PC-3 (cell line): ENCODE results near the gene CBFA2T2. TPM values are rescaled to one million over a fixed set of nuclear protein-coding genes. Genes with fewer than 3 reads are reported as not detected.

Source experiments
- ATAC-seq: fragments of 200-7000 bp; cut with Tn5 transposase; 2 replicates; pipeline ENCODE4 v1.9.1; 2020; ENCODE audit warnings: mild to moderate bottlenecking, moderate library complexity
- BruUV-seq: library from RNA; stranded (reverse); fragments of 400-500 nt; replicated peaks from 2 replicates; lab custom pipeline; 2021; lab: Mats Ljungman, UMichigan
- CTCF ChIA-PET: fragments of 300-600 bp; sonication (Branson Sonifier 250); formaldehyde crosslinking; loops from one replicate; lab custom pipeline; 2022; ENCODE audit warnings: antibody characterized with exemption; lab: Charles Lee
- POLR2A ChIA-PET: fragments of 300-600 bp; sonication (Branson Sonifier 250); formaldehyde crosslinking; loops from one replicate; lab custom pipeline; 2022; ENCODE audit warnings: antibody characterized with exemption; ENCODE audit not compliant: unreplicated experiment; lab: Charles Lee
- DNase-seq: peaks from one replicate; pipeline ENCODE4 v3.0.0-alpha.2; 2015
- H2AFZ ChIP-seq: fragments of 300-600 bp; sonication (generic); 2 replicates; pipeline ENCODE4 v1.6.0; 2016; ENCODE audit warnings: antibody characterized with exemption, low read length
- H3F3A ChIP-seq: fragments of 300-600 bp; sonication (generic); one replicate; pipeline ENCODE4 v1.6.0; 2017; ENCODE audit warnings: antibody characterized with exemption, low read length, control low read depth, mild to moderate bottlenecking; ENCODE audit not compliant: unreplicated experiment
- H3K27ac ChIP-seq: fragments of 300-600 bp; sonication (generic); 2 replicates; pipeline ENCODE4 v1.5.1; 2016; ENCODE audit warnings: mild to moderate bottlenecking, low read length
- H3K27me3 ChIP-seq: fragments of 300-600 bp; sonication (generic); 2 replicates; pipeline ENCODE4 v1.6.1; 2016; ENCODE audit warnings: low read length, mixed read lengths
- H3K36me3 ChIP-seq: fragments of 300-600 bp; sonication (generic); 2 replicates; pipeline ENCODE4 v1.6.1; 2016; ENCODE audit warnings: low read depth, mixed run types, low read length, mixed read lengths
- H3K4me1 ChIP-seq: fragments of 300-600 bp; sonication (generic); 2 replicates; pipeline ENCODE4 v1.5.1; 2016; ENCODE audit warnings: low read length; ENCODE audit not compliant: insufficient read depth
- H3K4me2 ChIP-seq: fragments of 300-600 bp; sonication (generic); 2 replicates; pipeline ENCODE4 v1.6.0; 2016; ENCODE audit warnings: low read length
- H3K4me3 ChIP-seq: fragments of 300-600 bp; sonication (generic); 2 replicates; pipeline ENCODE4 v1.5.1; 2016; ENCODE audit warnings: mild to moderate bottlenecking, low read length, mixed read lengths
- H3K79me2 ChIP-seq: fragments of 300-600 bp; sonication (generic); 2 replicates; pipeline ENCODE4 v1.6.1; 2017; ENCODE audit warnings: low read length, mixed read lengths
- H3K9ac ChIP-seq: fragments of 300-600 bp; sonication (generic); 2 replicates; pipeline ENCODE4 v1.6.0; 2016; ENCODE audit warnings: mild to moderate bottlenecking, low read length
- H3K9me2 ChIP-seq: fragments of 300-600 bp; sonication (generic); replicated peaks from 2 replicates; pipeline ENCODE4 v1.6.1; 2016; ENCODE audit warnings: mixed run types, low read length, mixed read lengths
- H3K9me3 ChIP-seq: fragments of 300-600 bp; sonication (generic); 2 replicates; pipeline ENCODE4 v1.6.1; 2016; ENCODE audit warnings: low read length, mixed read lengths
- H4K20me1 ChIP-seq: fragments of 300-600 bp; sonication (generic); 2 replicates; pipeline ENCODE4 v1.6.1; 2016; ENCODE audit warnings: low read length, mixed read lengths
- CTCF ChIP-seq: fragments of 300-600 bp; sonication (generic); conservative IDR thresholded peaks from 2 replicates; pipeline ENCODE4 v1.5.1; 2017; ENCODE audit warnings: antibody characterized with exemption, low read depth, mild to moderate bottlenecking, low read length
- EZH2 ChIP-seq: fragments of 300-600 bp; sonication (generic); IDR thresholded peaks from one replicate; pipeline ENCODE4 v1.6.1; 2017; ENCODE audit warnings: antibody characterized with exemption, mild to moderate bottlenecking, low read length; ENCODE audit not compliant: unreplicated experiment
- EZH2phosphoT487 ChIP-seq: fragments of 300-600 bp; sonication (generic); IDR thresholded peaks from 2 replicates; pipeline ENCODE4 v1.6.1; 2018; ENCODE audit warnings: mild to moderate bottlenecking, antibody characterized with exemption, low read length, borderline replicate concordance
- intact Hi-C: fragments of 100-400 bp; cut with micrococcal nuclease; formaldehyde crosslinking; loops from 2 replicates; pipeline ENCODE4 v1.9.0; 2023
- total RNA-seq: library from RNA; depleted of rRNA; stranded (reverse); fragments of >200 nt; gene quantifications from 2 replicates; pipeline ENCODE4 v1.2.3, GENCODE V29; 2014

Gene CBFA2T2
- total RNA-seq, 1 experiment from 2014 or later: 9.7 TPM

GRCh38 chr20:33674294-33675135 is 184.6 kb downstream of the CBFA2T2 start, which contains the start of gene NECAB3:
NECAB3 (minus strand) TSS chr20:33674428; CDS start chr20:33674352, 76 bp downstream.
- TF ChIP-seq CTCF (no peak), EZH2phosphoT487 (no peak), EZH2 (no peak)
- H3K79me2 ChIP-seq: peaks cover 25% of the 10 kb centered on the region
- no peaks in the 10 kb centered on the region for H3K27me3 ChIP-seq
- H3K36me3 ChIP-seq: peaks cover 8% of the 10 kb centered on the region
- DNase-seq (peak; percentile 83), ATAC-seq (peak; percentile 86)
- H2AFZ ChIP-seq: peak within 1 kb of the TSS; percentile 84
- peak within 1 kb of the TSS; percentile 85 for H3K9ac ChIP-seq
- BruUV-seq: TSS peak; percentile 83
- peaks cover 21% of the 10 kb centered on the region for H3K4me1 ChIP-seq
- H3K27ac ChIP-seq: no peak within 1 kb of the TSS
- intact Hi-C loops: loop anchor here (5.0 kb wide), 1 partner anchor 58 kb away; the partner anchor contains the start of gene ZNF341
- peaks cover 5% of the 10 kb centered on the region for H3F3A ChIP-seq
- H3K9me3 ChIP-seq: no peaks in the 10 kb centered on the region
- H3K9me2 ChIP-seq: no peaks in the 10 kb centered on the region
- POLR2A ChIA-PET: no interaction called here
- no peaks in the 10 kb centered on the region for H4K20me1 ChIP-seq
- H3K4me3 ChIP-seq: peak within 1 kb of the TSS; percentile 92
- peak within 1 kb of the TSS; percentile 88 for H3K4me2 ChIP-seq
- CTCF ChIA-PET: interaction anchor here (0.6 kb wide), 1 partner anchor 369 kb away, joined by 4 read pairs; no protein-coding TSS in a partner anchor

- Histone ChIP-seq H3K4me3 (peak overlapping the region; percentile 92), H3F3A (peaks cover 5% of the 10 kb centered on the region), H4K20me1 (no peaks in the 10 kb centered on the region), H3K9ac (no peak overlapping the region), H3K4me2 (peak overlapping the region; percentile 88), H3K4me1 (peaks cover 21% of the 10 kb centered on the region), H3K36me3 (peaks cover 9% of the 10 kb centered on the region), H3K27ac (no peak overlapping the region), H3K9me3 (no peaks in the 10 kb centered on the region), H2AFZ (peak overlapping the region; percentile 84; the same call in 1 of the 2 replicates), H3K9me2 (no peaks in the 10 kb centered on the region), H3K79me2 (peaks cover 25% of the 10 kb centered on the region), H3K27me3 (no peaks in the 10 kb centered on the region)
- intact Hi-C loops: no loop called here
- BruUV-seq: no TSS peak
- ChIA-PET CTCF (no interaction called here), POLR2A (no interaction called here)
- no peak for ATAC-seq
- DNase-seq: no peak
- TF ChIP-seq CTCF (no peak), EZH2phosphoT487 (no peak), EZH2 (no peak)
Measured at GRCh38 chr20:33675136-33675959, 185.5 kb downstream of the CBFA2T2 start.
